Measurements from ENCODE around the gene LBP. TPM values are rescaled to one million over a fixed set of nuclear protein-coding genes. Genes with fewer than 3 reads are reported as not detected.

The LBP gene
- total and polyA plus RNA-seq, 2 of the 13 experiments (the other 11 are each of a cell fraction or from before 2014, with no cell fraction given), result 0.07 to 0.20 TPM

DNA sequence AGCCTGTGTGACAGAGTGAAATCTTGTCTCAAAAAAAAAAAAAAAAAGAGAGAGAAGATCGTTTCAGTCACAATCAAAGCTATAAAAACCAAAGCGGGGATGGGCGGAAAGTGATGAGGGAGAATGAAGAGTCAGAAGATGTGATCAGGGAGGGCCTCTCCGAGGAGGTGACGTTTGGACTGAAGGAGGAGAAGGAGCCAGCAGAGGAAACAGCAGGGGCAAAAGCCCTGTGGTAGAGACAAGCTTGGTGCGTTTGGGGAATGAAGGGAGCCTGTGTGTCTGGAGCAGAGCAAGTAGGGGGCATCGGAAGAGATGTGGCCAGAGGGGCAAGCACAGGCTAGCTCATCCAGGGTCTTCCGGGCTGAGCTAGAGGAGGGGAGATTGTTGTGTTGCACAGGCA, 14.5 kb upstream of the LBP start (continued):
- TF ChIP-seq, protein P1, sequence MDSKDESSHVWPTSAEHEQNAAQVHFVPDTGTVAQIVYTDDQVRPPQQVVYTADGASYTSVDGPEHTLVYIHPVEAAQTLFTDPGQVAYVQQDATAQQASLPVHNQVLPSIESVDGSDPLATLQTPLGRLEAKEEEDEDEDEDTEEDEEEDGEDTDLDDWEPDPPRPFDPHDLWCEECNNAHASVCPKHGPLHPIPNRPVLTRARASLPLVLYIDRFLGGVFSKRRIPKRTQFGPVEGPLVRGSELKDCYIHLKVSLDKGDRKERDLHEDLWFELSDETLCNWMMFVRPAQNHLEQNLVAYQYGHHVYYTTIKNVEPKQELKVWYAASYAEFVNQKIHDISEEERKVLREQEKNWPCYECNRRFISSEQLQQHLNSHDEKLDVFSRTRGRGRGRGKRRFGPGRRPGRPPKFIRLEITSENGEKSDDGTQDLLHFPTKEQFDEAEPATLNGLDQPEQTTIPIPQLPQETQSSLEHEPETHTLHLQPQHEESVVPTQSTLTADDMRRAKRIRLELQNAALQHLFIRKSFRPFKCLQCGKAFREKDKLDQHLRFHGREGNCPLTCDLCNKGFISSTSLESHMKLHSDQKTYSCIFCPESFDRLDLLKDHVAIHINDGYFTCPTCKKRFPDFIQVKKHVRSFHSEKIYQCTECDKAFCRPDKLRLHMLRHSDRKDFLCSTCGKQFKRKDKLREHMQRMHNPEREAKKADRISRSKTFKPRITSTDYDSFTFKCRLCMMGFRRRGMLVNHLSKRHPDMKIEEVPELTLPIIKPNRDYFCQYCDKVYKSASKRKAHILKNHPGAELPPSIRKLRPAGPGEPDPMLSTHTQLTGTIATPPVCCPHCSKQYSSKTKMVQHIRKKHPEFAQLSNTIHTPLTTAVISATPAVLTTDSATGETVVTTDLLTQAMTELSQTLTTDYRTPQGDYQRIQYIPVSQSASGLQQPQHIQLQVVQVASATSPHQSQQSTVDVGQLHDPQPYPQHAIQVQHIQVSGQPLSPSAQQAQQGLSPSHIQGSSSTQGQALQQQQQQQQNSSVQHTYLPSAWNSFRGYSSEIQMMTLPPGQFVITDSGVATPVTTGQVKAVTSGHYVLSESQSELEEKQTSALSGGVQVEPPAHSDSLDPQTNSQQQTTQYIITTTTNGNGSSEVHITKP (CRISPR knock-in tag; IDR thresholded peaks at IDR 0.05; ENCODE audit: low read depth), result no peak
- TF ChIP-seq THAP8 (CRISPR knock-in tag; IDR thresholded peaks at IDR 0.05; ENCODE audit: borderline replicate concordance) (no peak), ZNF17 (CRISPR knock-in tag; IDR thresholded peaks at IDR 0.05) (no peak)

- no peak overlapping the region for H3K9ac ChIP-seq (ENCODE audit: insufficient read depth, low read depth, low read length)
- peaks cover 24% of the 10 kb centered on the region for H3K4me1 ChIP-seq (ENCODE audit: insufficient read depth, low read length)
- BruUV-seq (replicated peaks), result no TSS peak
- H3K4me3 ChIP-seq (replicated peaks in 1 of 3; ENCODE audit: insufficient read depth in 1 of 3, low read depth in 2 of 3, low read length in 3 of 3), result no peak overlapping the region
- ChIA-PET CTCF (ENCODE audit: low intra/inter-chr PET ratio, low total read pairs) (no interaction called here), POLR2A (no interaction called here)
- H3K4me2 ChIP-seq (ENCODE audit: low read depth, low read length), result no peak overlapping the region
- H3K36me3 ChIP-seq (replicated peaks in 1 of 2; ENCODE audit: control insufficient read depth in 1 of 2, insufficient read depth in 2 of 2, low read length in 2 of 2), result no peaks in the 10 kb centered on the region
- intact Hi-C loops (cut with micrococcal nuclease; ENCODE audit: unreplicated experiment) (no loop called here), in situ Hi-C loops (cut with HindIII; ENCODE audit: extremely low pct_ligation_motif_present, low pct_unique_long_range_greater_than_20kb) (no loop called here)
- H3K79me2 ChIP-seq (ENCODE audit: insufficient read depth, low read length), result no peaks in the 10 kb centered on the region
- H4K20me1 ChIP-seq (ENCODE audit: insufficient read depth, low read length), result no peaks in the 10 kb centered on the region
- peaks cover 17% of the 10 kb centered on the region for H3K9me3 ChIP-seq (ENCODE audit: low read length)
- H3K27me3 ChIP-seq (ENCODE audit: control insufficient read depth in 1 of 2, insufficient read depth in 2 of 2, low read length in 2 of 2), result peaks cover 0 to 16% of the 10 kb centered on the region in 2 experiments; a peak in 1 of 5 replicates
- FAIRE-seq, result no peak
- no peak overlapping the region for H3K27ac ChIP-seq (ENCODE audit: extremely low read length, insufficient read depth, low read length)
- WGBS (ENCODE audit: low lambda C conversion rate), result 76% methylated on average over 8 of the region's 8 CpGs
- H2AFZ ChIP-seq (ENCODE audit: low read length), result no peak overlapping the region
- ATAC-seq, result no peak
- DNase-seq (ENCODE audit: low spot score), result no peak
- TF ChIP-seq ARNT2 (CRISPR knock-in tag; IDR thresholded peaks at IDR 0.05; ENCODE audit: low read depth) (no peak), XRCC5 (optimal IDR thresholded peaks at IDR 0.05; ENCODE audit: low read length) (no peak), ZNF704 (CRISPR knock-in tag; IDR thresholded peaks at IDR 0.05; ENCODE audit: borderline replicate concordance) (no peak), IRF2 (CRISPR knock-in tag; IDR thresholded peaks at IDR 0.05) (no peak), JDP2 (CRISPR knock-in tag; IDR thresholded peaks at IDR 0.05; ENCODE audit: borderline replicate concordance) (no peak), ZBTB21 (CRISPR knock-in tag; IDR thresholded peaks at IDR 0.05) (no peak), HDAC2 (CRISPR knock-in tag; IDR thresholded peaks at IDR 0.05) (no peak), CSRNP2 (CRISPR knock-in tag; conservative IDR thresholded peaks at IDR 0.05; ENCODE audit: low read depth) (no peak), ARID2 (CRISPR knock-in tag; IDR thresholded peaks at IDR 0.05; ENCODE audit: borderline replicate concordance) (no peak), RFX1 (IDR thresholded peaks at IDR 0.05) (no peak), ZC3H13 (CRISPR knock-in tag; IDR thresholded peaks at IDR 0.05) (no peak)
- TF ChIP-seq, protein P2, sequence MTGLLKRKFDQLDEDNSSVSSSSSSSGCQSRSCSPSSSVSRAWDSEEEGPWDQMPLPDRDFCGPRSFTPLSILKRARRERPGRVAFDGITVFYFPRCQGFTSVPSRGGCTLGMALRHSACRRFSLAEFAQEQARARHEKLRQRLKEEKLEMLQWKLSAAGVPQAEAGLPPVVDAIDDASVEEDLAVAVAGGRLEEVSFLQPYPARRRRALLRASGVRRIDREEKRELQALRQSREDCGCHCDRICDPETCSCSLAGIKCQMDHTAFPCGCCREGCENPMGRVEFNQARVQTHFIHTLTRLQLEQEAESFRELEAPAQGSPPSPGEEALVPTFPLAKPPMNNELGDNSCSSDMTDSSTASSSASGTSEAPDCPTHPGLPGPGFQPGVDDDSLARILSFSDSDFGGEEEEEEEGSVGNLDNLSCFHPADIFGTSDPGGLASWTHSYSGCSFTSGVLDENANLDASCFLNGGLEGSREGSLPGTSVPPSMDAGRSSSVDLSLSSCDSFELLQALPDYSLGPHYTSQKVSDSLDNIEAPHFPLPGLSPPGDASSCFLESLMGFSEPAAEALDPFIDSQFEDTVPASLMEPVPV (CRISPR knock-in tag; IDR thresholded peaks at IDR 0.05), result no peak
Observed at GRCh38 chr20:38334016-38334415, 12.3 kb upstream of the LBP start.
